ENCODE results near the gene ZNF143.

Gene ZNF143

GRCh38 chr11:9550191-9550628 lies 89.4 kb downstream of the ZNF143 start:
- no peak for DNase-seq

GRCh38 chr11:9561279-9561982 lies 100.6 kb downstream of the ZNF143 start:
- DNase-seq = no peak

GRCh38 chr11:9562716-9563115 lies 101.9 kb downstream of the ZNF143 start:
- no peak for DNase-seq

GRCh38 chr11:9563196-9563730 lies 102.5 kb downstream of the ZNF143 start:
- DNase-seq = no peak

- no peak for DNase-seq
These were observed 105.2 kb downstream of the ZNF143 start for GRCh38 chr11:9565822-9566560.

GRCh38 chr11:9566561-9567063 lies 105.8 kb downstream of the ZNF143 start:
- no peak for DNase-seq

GRCh38 chr11:9567401-9567800 lies 106.6 kb downstream of the ZNF143 start:
- no peak for DNase-seq

- DNase-seq = no peak
These were observed 107.5 kb downstream of the ZNF143 start for GRCh38 chr11:9568161-9568853.

- DNase-seq = peak; percentile 85
These were observed 108.2 kb downstream of the ZNF143 start for GRCh38 chr11:9568854-9569587.

- no peak for DNase-seq
These were observed 108.9 kb downstream of the ZNF143 start for GRCh38 chr11:9569588-9570164.

GRCh38 chr11:9570313-9571025 lies 109.7 kb downstream of the ZNF143 start:
- DNase-seq = no peak

GRCh38 chr11:9571071-9571762 lies 110.4 kb downstream of the ZNF143 start:
- DNase-seq = no peak

GRCh38 chr11:9571763-9572115 lies 110.9 kb downstream of the ZNF143 start:
- DNase-seq = no peak

GRCh38 chr11:9573052-9573774 lies 112.4 kb downstream of the ZNF143 start, which contains the start of gene WEE1:
TSS of gene WEE1 (plus strand) at chr11:9573670. CDS start at chr11:9573934, 264 bp downstream.
- peak; percentile 92 for DNase-seq

GRCh38 chr11:9573775-9574621 lies 113.2 kb downstream of the ZNF143 start:
- no peak for DNase-seq

GRCh38 chr11:9574622-9575259 lies 113.9 kb downstream of the ZNF143 start:
- DNase-seq = no peak

- no peak for DNase-seq
These were observed 114.7 kb downstream of the ZNF143 start for GRCh38 chr11:9575260-9576240.
